HEK293T (cell line): ENCODE results near the gene NOXA1.

Experiments used
- CTCF ChIA-PET: fragments of 350-600 bp; formaldehyde crosslinking; extraction: SDS; loops from one replicate; lab custom pipeline; 2021; ENCODE audit warnings: antibody characterized with exemption, inconsistent platforms; lab: Yijun Ruan, JAX
- POLR2A ChIA-PET: fragments of 350-600 bp; formaldehyde crosslinking; extraction: SDS; loops from one replicate; lab custom pipeline; 2020; ENCODE audit warnings: antibody characterized with exemption, inconsistent platforms; lab: Yijun Ruan, JAX
- DNase-seq: peaks from one replicate; pipeline ENCODE4 v3.0.0; 2012; ENCODE audit warnings: mixed read lengths; ENCODE audit errors: extremely low spot score
- ARNT ChIP-seq: fragments of 450-650 bp; IDR thresholded peaks from 2 replicates; pipeline ENCODE4 v1.6.1; 2017; ENCODE audit warnings: mild to moderate bottlenecking
- BHLHE40 ChIP-seq: fragments of 450-650 bp; IDR thresholded peaks from 2 replicates; pipeline ENCODE4 v1.6.1; 2016; ENCODE audit warnings: mild to moderate bottlenecking, moderate library complexity, borderline replicate concordance
- CTBP1 ChIP-seq: fragments of 450-650 bp; IDR thresholded peaks from 2 replicates; pipeline ENCODE4 v1.6.1; 2016; ENCODE audit warnings: borderline replicate concordance
- ELF4 ChIP-seq: fragments of 450-650 bp; IDR thresholded peaks from 2 replicates; pipeline ENCODE4 v1.6.1; 2017; ENCODE audit warnings: antibody characterized with exemption
- FOXA1 ChIP-seq: fragments of 450-650 bp; IDR thresholded peaks from 2 replicates; pipeline ENCODE4 v1.6.1; 2016; ENCODE audit warnings: mild to moderate bottlenecking
- FOXK2 ChIP-seq: fragments of 450-650 bp; IDR thresholded peaks from 2 replicates; pipeline ENCODE4 v1.6.1; 2016; ENCODE audit warnings: mild to moderate bottlenecking
- FOXM1 ChIP-seq: fragments of 450-650 bp; IDR thresholded peaks from 2 replicates; pipeline ENCODE4 v1.6.1; 2017; ENCODE audit warnings: mild to moderate bottlenecking, borderline replicate concordance
- HDGF ChIP-seq: fragments of 450-650 bp; IDR thresholded peaks from 2 replicates; pipeline ENCODE4 v1.6.1; 2017; ENCODE audit warnings: antibody characterized with exemption, borderline replicate concordance
- L3MBTL2 ChIP-seq: fragments of 450-650 bp; conservative IDR thresholded peaks from 2 replicates; pipeline ENCODE4 v1.6.1; 2016; ENCODE audit warnings: mild to moderate bottlenecking
- LEF1 ChIP-seq: fragments of 450-650 bp; IDR thresholded peaks from 2 replicates; pipeline ENCODE4 v1.6.1; 2017; ENCODE audit warnings: mild to moderate bottlenecking, borderline replicate concordance
- NFRKB ChIP-seq: fragments of 450-650 bp; IDR thresholded peaks from 2 replicates; pipeline ENCODE4 v1.6.1; 2016; ENCODE audit warnings: mild to moderate bottlenecking, moderate library complexity
- PKNOX1 ChIP-seq: fragments of 450-650 bp; IDR thresholded peaks from 2 replicates; pipeline ENCODE4 v1.6.1; 2016
- SP1 ChIP-seq: fragments of 450-650 bp; IDR thresholded peaks from 2 replicates; pipeline ENCODE4 v1.6.1; 2017
- SUZ12 ChIP-seq: fragments of 450-650 bp; IDR thresholded peaks from 2 replicates; pipeline ENCODE4 v1.6.1; 2016; ENCODE audit warnings: mild to moderate bottlenecking
- TARDBP ChIP-seq: fragments of 450-650 bp; IDR thresholded peaks from 2 replicates; pipeline ENCODE4 v1.6.1; 2016
- ZNF384 ChIP-seq: fragments of 450-650 bp; IDR thresholded peaks from 2 replicates; pipeline ENCODE4 v1.6.1; 2016

The NOXA1 gene

GRCh38 chr9:137433916-137434431 lies 10.8 kb downstream of the NOXA1 start:
- no peak for DNase-seq
- ChIA-PET CTCF (no interaction called here), POLR2A (interaction anchor here (1.2 kb wide), 1 partner anchor 11 kb away, joined by 3 read pairs; the partner anchor contains the start of genes EXD3 and NOXA1)
- TF ChIP-seq NFRKB (no peak), FOXK2 (no peak), L3MBTL2 (no peak), LEF1 (no peak), PKNOX1 (no peak), ELF4 (no peak), SUZ12 (no peak), HDGF (no peak)

GRCh38 chr9:137434498-137435380 lies 11.5 kb downstream of the NOXA1 start:
- POLR2A ChIA-PET = interaction anchor here (1.3 kb wide), 1 partner anchor 9 kb away, joined by 3 read pairs; no protein-coding TSS in a partner anchor

GRCh38 chr9:137435381-137435891 lies 12.2 kb downstream of the NOXA1 start:
- DNase-seq = no peak
- CTCF ChIA-PET = no interaction called here
- POLR2A ChIA-PET = interaction anchor here (1.3 kb wide), 1 partner anchor 10 kb away, joined by 3 read pairs; no protein-coding TSS in a partner anchor
- TF ChIP-seq FOXM1 = no peak
- TF ChIP-seq SP1 = no peak
- no peak for TF ChIP-seq ELF4
- no peak for TF ChIP-seq PKNOX1
- TF ChIP-seq HDGF = no peak
- no peak for TF ChIP-seq BHLHE40
- TF ChIP-seq TARDBP = no peak
- no peak for TF ChIP-seq CTBP1
- no peak for TF ChIP-seq L3MBTL2
- no peak for TF ChIP-seq NFRKB
- TF ChIP-seq ZNF384 = no peak
- TF ChIP-seq ARNT = no peak
- TF ChIP-seq SUZ12 = no peak
- no peak for TF ChIP-seq FOXK2
- no peak for TF ChIP-seq LEF1
- no peak for TF ChIP-seq FOXA1

More at GRCh38 chr9:137434498-137435380, 11.5 kb downstream of the NOXA1 start:
- TF ChIP-seq NFRKB = no peak
- no peak for TF ChIP-seq LEF1
- TF ChIP-seq L3MBTL2 = no peak
- TF ChIP-seq TARDBP = no peak
- no peak for TF ChIP-seq FOXA1
- no peak for TF ChIP-seq CTBP1
- TF ChIP-seq BHLHE40 = no peak
- no peak for TF ChIP-seq HDGF
- no peak for TF ChIP-seq ARNT
- TF ChIP-seq SP1 = no peak
- no peak for TF ChIP-seq FOXM1
- TF ChIP-seq ELF4 = no peak
- TF ChIP-seq ZNF384 = no peak
- no peak for TF ChIP-seq PKNOX1
- no peak for TF ChIP-seq SUZ12
- no peak for TF ChIP-seq FOXK2
- CTCF ChIA-PET = no interaction called here
- DNase-seq = no peak

- DNase-seq = no peak
- TF ChIP-seq CTBP1 (no peak), HDGF (no peak), PKNOX1 (no peak), ZNF384 (no peak)
- POLR2A ChIA-PET = interaction anchor here (1.3 kb wide), 1 partner anchor 11 kb away, joined by 3 read pairs; no protein-coding TSS in a partner anchor
- CTCF ChIA-PET = no interaction called here
These were observed 13.0 kb downstream of the NOXA1 start for GRCh38 chr9:137435980-137436760.
